ENCODE results near the gene SLC30A9.
A peak's percentile ranks its signal among the peaks of the same experiment; 100 is the strongest.

SLC30A9 gene

GRCh38 chr4:41990365-41991111 lies at the start of gene SLC30A9:
TSS of gene SLC30A9 (plus strand) at chr4:41990530. CDS start at chr4:41990652, 122 bp downstream.
- DNase-seq, result peak; percentile 95

GRCh38 chr4:41940834-41941233 lies 49.5 kb upstream of the SLC30A9 start:
- DNase-seq, result no peak

DNA sequence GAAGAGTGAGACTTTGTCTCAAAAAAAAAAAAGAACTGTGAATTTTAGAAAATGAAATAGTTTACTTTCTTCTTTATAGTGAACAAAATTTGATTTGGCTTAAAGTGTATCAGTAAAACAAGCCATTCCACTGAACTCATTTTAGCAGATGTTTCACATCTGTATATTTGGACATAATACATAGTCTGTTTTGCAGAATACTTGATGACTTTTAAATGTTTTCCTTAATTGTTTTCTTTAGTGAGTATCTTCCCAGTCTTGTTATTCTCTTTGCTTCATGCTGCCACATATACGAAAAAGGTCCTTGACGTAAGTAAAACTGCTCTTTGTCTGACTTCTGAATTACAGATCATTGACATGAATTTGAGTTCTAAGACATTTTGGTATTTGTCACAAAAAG lies 46.8 kb upstream of the SLC30A9 start:
- no peak for DNase-seq

DNA sequence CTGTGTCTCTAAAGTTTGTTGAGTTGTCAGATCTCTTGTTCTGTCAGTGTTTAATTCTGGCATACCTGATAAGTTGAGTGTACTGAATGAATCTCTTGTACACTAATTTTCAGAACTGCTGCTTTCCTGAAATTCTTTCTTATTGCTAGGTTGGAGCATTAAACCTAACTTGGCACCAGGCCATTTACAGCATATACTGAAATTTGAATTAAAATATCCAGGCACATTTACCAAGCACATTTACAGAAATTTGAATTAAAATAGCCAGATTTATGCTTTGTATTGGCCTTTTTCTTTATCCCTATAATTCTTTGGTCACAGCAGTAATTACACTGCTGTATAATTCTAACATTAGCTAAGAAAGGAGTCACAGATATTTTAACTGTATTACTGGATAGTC lies 46.2 kb upstream of the SLC30A9 start:
- DNase-seq, result no peak

GRCh38 chr4:41949531-41949930 lies 40.8 kb upstream of the SLC30A9 start:
- DNase-seq, result no peak

- DNase-seq, result peak; percentile 36
Observed at GRCh38 chr4:41957634-41958033, 32.7 kb upstream of the SLC30A9 start.

DNA sequence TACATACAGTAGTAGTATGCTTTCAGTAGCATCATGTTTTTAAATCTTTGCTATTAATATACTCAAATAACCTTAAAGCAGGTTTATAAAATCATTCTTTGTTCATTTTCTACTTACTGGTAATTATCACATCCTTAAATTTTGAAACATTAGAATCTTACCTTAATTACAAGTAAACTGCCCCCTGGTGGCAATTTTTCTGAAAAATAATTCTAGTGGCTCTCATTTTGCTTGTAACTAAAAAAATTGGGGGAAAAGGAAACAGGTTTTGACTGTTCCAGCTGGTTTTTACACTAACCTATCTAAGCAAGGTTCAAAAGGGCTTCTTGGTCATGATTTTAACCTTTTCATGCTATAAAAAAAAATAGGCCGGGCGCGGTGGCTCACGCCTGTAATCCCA lies 27.2 kb upstream of the SLC30A9 start:
- DNase-seq, result peak; percentile 0

DNA sequence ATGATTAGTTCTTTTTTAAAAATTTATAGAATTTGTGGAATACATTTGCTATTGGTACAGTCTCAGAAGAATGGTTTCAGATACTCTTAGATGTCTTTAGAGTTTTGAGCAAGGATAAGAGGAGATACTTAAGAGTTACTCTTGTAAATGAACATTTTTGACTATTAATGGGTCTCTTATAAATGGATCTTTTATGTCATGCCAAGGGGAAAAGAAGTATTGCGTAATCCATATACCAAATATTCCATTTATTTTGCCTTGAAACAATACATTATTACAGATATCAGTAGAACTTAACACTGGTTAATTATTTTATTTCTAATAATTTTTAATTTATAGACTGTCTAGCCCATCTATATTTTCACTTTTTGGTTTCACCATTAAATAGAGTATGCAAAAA lies 25.9 kb upstream of the SLC30A9 start:
- DNase-seq, result no peak

- no peak for DNase-seq
Observed at GRCh38 chr4:41967392-41967791, 22.9 kb upstream of the SLC30A9 start.

GRCh38 chr4:41969671-41970070 lies 20.7 kb upstream of the SLC30A9 start:
- DNase-seq, result no peak

- DNase-seq, result no peak
Observed at GRCh38 chr4:41975341-41975740, 15.0 kb upstream of the SLC30A9 start.

DNA sequence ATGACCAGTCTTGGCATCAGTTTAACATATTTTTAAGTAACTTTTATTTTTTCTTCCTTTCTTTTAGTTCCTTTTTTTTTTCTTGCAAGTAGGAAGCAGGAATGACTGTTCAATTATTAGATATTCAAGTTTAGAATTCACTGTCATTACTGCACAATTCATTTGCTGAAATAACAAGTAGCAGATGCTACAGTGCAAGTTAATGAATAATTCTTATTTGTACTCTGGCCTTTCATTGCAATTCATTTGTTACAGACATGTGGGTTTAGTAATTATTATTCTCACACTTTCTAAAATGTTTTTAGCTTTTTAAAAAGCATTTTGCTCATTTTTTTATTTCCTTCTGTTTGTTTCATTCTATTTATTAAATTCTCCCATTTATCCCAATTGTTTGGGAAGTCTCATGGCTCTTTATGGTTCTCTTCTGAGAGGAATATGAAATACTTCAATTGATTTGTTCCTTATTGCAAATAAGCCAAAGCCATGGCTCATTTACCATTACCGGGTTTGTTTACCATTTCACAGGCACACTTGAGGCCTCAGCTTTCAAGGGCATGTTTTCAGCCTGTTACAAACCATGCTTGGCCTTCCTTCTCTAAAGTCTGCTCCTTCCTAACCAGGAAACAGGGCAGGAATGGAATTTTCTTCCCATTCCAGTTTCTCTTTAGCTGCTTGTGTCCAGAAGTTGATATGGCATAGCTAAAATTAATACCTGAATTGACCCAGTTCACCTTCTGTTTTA lies 13.4 kb upstream of the SLC30A9 start:
- no peak for DNase-seq

DNA sequence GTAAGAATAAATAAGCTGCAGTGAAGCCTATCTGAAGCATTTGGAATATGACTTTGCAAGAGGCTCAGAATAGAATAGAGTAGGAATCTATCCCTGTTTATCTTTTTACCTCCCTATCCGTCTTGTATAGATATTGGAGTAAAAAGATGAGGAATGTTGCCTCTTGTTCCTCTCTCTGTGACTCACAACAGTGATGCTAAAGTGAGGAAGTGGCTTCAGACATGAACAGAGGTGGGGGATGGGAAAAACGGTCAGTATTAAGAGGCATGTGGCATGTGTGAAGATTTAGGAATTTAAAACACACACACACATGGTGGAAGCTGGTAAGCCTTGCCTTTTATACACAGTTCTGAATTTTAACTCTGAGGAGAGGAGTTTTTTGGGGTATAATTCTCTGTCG lies 12.6 kb upstream of the SLC30A9 start:
- DNase-seq, result no peak

DNA sequence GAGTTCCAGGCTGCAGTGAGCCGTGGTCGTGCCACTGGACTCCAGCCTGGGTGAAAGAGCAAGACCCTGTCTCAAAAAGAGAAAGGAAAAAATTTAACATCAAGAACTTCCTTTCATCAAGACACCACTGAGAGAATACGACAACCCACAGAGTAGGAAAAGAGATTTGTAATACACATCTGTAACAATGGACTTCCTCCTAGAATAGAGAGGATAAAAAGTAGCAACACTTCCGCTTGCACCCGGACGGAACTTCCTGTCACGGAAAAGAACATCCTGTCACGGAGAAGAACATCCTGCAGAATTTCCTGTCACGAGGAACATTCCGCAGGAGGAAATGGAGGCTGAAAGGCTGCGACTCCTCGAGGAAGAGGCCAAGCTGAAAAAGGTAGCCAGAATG lies 8.9 kb upstream of the SLC30A9 start, which contains the start of gene DCAF4L1:
Gene DCAF4L1 (plus strand): TSS at position 301 of the 400 bp plus-strand sequence. CDS start 37 bp downstream, at position 338.
- no peak for DNase-seq

- no peak for DNase-seq
Observed at GRCh38 chr4:41982716-41983115, 7.6 kb upstream of the SLC30A9 start.

DNA sequence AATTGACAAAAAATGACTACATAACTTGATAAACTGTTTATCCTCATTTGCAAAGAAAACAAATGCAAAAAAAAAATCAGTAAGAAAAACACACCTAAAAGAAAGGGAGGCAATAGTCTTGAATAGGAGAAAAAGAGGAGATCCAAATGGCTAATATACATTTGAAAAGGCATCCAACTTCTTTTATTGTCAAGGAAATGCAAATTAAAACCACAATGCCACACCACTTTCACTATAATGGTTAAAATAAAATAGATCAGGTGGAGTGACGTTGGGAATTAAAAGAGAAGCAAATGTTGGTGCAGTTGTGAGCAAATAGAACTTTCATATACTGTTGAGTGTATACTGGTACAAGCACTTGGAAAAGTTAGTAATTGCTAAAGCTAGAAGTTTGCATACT lies 5.2 kb upstream of the SLC30A9 start:
- no peak for DNase-seq

- peak; percentile 30 for DNase-seq
Observed at GRCh38 chr4:41989994-41990364, 351 bp upstream of the SLC30A9 start.

GRCh38 chr4:41991916-41992767 lies 1.8 kb downstream of the SLC30A9 start:
- DNase-seq, result no peak

DNA sequence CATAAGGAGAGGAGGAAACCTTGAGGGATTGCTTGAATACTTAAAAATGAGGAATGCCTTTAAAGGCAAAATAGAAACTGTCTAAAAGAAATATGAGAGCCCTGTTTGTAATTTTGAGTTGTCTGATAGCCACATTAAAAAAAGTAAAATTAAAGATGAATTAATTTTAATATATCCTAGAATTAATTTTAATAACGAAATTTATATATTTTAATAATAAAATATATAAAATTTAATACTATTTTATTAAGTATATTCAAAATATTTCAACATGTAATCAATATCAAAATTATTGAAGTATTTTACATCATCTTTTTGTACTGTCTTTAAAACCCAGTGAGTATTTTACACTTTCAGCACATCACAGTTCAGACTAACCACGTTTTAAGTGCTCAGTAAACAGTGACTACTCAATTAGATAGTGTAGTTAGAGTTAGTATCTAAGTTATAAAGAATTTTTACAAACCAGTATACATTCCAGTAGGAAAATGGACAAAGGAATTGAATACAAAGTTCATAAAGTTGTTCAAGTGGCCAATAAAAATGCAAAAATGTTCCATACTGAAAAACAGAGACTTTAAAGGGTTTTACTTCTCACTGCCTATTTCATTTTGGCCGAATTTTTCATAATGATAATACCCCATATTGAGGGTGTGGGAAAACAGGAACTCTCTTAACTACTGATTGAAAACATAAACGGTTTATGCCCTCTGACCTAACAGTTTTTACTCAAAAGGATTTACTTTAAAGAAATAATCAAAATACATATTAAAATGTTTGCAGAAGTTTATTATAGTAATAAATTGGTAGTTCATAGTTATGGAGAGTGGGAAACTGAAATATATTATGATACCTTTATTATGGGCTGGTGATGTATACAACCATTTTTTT lies 2.9 kb downstream of the SLC30A9 start:
- no peak for DNase-seq

GRCh38 chr4:41994461-41994985 lies 4.2 kb downstream of the SLC30A9 start:
- no peak for DNase-seq

GRCh38 chr4:41998019-41998418 lies 7.7 kb downstream of the SLC30A9 start:
- no peak for DNase-seq

DNA sequence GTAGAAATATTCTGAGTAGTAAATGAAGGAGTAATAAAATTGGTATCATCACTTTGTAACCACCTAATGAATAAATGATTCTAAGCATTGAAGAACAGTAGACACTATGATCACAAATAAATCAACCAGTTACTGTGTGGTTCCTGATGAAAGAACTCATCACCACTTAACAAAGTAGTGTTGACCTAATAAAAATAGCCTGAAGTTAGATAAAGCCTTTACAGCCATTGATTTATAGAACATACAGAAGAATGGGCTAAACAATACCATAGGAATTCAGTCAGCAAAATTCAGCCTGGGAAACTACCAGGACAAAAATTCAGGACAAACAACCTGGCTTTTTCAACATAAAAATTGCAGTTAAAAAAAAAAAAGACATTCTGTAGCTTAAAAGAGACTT lies 9.0 kb downstream of the SLC30A9 start:
- no peak for DNase-seq

All from NCI-H146 (cell line).